GM12865 (cell line): ENCODE data around the gene SOX5.

Experiments
- DNase-seq: peaks from one replicate; pipeline ENCODE4 v3.0.0; 2010; ENCODE audit warnings: low read depth
- H3K4me3 ChIP-seq: 2 replicates; pipeline ENCODE4 v1.5.1; 2011; ENCODE audit warnings: mild to moderate bottlenecking, low read depth, low read length, control low read depth
- CTCF ChIP-seq: IDR thresholded peaks from 2 replicates; pipeline ENCODE4 v1.5.1; 2011; ENCODE audit warnings: low read length, control low read depth, low read depth, inconsistent platforms; ENCODE audit not compliant: insufficient read depth; ENCODE audit errors: missing control alignments

Gene SOX5

GRCh38 chr12:23891115-23891514, 58.4 kb downstream of the SOX5 start:
- TF ChIP-seq CTCF = no peak
- H3K4me3 ChIP-seq = no peak overlapping the region
- no peak for DNase-seq

- H3K4me3 ChIP-seq = no peak overlapping the region
- DNase-seq = no peak
- no peak for TF ChIP-seq CTCF
Measured at GRCh38 chr12:23889069-23889440, 60.4 kb downstream of the SOX5 start.

GRCh38 chr12:23888396-23889068, 60.9 kb downstream of the SOX5 start:
- TF ChIP-seq CTCF = no peak
- H3K4me3 ChIP-seq = no peak overlapping the region
- DNase-seq = no peak

- no peak for TF ChIP-seq CTCF
- no peak for DNase-seq
Measured at GRCh38 chr12:23887055-23887835, 62.2 kb downstream of the SOX5 start.

GRCh38 chr12:23885394-23885793, 64.1 kb downstream of the SOX5 start:
- TF ChIP-seq CTCF = no peak
- DNase-seq = no peak

More at GRCh38 chr12:23887055-23887835, 62.2 kb downstream of the SOX5 start:
- no peak overlapping the region for H3K4me3 ChIP-seq

GRCh38 chr12:23884909-23885308, 64.6 kb downstream of the SOX5 start:
- no peak overlapping the region for H3K4me3 ChIP-seq
- TF ChIP-seq CTCF = no peak
- DNase-seq = no peak

More at GRCh38 chr12:23885394-23885793, 64.1 kb downstream of the SOX5 start:
- no peak overlapping the region for H3K4me3 ChIP-seq
